22Rv1 (cell line): ENCODE measurements around the gene IPPK.

Experiments
- H3K27ac ChIP-seq: fragments of 450-650 bp; 2 replicates; pipeline ENCODE4 v1.5.1; 2017
- CTCF ChIP-seq: fragments of 450-650 bp; IDR thresholded peaks from 2 replicates; pipeline ENCODE4 v1.5.1; 2017; ENCODE audit warnings: mild to moderate bottlenecking
- ZFX ChIP-seq: fragments of 450-650 bp; IDR thresholded peaks from 2 replicates; pipeline ENCODE4 v1.6.1; 2017; ENCODE audit warnings: antibody characterized with exemption, borderline replicate concordance

Gene IPPK

GRCh38 chr9:92619601-92620300, 50.2 kb downstream of the IPPK start:
- TF ChIP-seq CTCF (no peak), ZFX (no peak)
- no peak overlapping the region for H3K27ac ChIP-seq

GRCh38 chr9:92618633-92619225, 51.2 kb downstream of the IPPK start:
- no peak for TF ChIP-seq CTCF
- TF ChIP-seq ZFX = no peak
- no peak overlapping the region for H3K27ac ChIP-seq

- no peak overlapping the region for H3K27ac ChIP-seq
- no peak for TF ChIP-seq ZFX
- no peak for TF ChIP-seq CTCF
Observed at GRCh38 chr9:92617951-92618510, 51.9 kb downstream of the IPPK start.

GRCh38 chr9:92617195-92617813, 52.6 kb downstream of the IPPK start:
- TF ChIP-seq ZFX (no peak), CTCF (no peak)
- no peak overlapping the region for H3K27ac ChIP-seq

GRCh38 chr9:92616655-92617111, 53.2 kb downstream of the IPPK start:
- H3K27ac ChIP-seq = no peak overlapping the region
- TF ChIP-seq ZFX = no peak

- H3K27ac ChIP-seq = no peak overlapping the region
- TF ChIP-seq CTCF = no peak
- TF ChIP-seq ZFX = no peak
Observed at GRCh38 chr9:92616199-92616641, 53.7 kb downstream of the IPPK start.

- no peak overlapping the region for H3K27ac ChIP-seq
- TF ChIP-seq CTCF (no peak), ZFX (no peak)
Observed at GRCh38 chr9:92615790-92616189, 54.1 kb downstream of the IPPK start.
